ENCODE results near the gene SPATA3. TPM values are rescaled to one million over a fixed set of nuclear protein-coding genes. Genes with fewer than 3 reads are reported as not detected.

The SPATA3 gene
- total and polyA plus RNA-seq, 4 donors: not detected

DNA sequence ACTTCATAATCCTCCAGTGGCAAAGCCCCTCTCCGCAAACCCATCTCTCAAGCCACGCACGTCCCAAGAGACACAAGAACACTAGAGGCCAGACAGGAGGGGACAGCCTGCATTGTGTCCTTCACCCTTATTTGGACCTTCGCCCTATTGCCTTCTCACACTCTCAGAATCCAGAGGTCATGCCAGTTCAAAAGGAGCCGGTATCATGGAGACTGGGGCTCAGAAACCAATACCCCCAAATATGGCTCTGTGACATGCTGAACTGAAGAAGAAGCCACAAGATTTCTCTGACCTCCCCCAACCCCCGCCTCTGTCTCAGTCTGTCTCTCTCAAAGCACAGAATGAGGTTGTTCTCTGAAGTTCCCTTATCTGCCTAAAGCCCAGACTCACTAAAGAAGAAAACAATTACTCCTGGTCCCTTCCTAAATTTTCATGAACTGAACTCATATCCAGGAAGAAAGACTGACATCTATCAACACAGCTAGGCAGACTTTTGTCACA, 19.2 kb upstream of the SPATA3 start:
- Histone ChIP-seq H3K36me3 (ENCODE audit: control insufficient read depth in 4 of 4, insufficient read depth in 3 of 4, low read depth in 1 of 4, low read length in 3 of 4) (no peaks in the 10 kb centered on the region), H3K4me3 (ENCODE audit: low read depth in 1 of 3, low read length in 3 of 3) (no peak overlapping the region), H3K9me3 (ENCODE audit: control insufficient read depth in 4 of 4, low read length in 3 of 4) (no peaks in the 10 kb centered on the region), H3K9ac (ENCODE audit: low read depth in 1 of 2, low read length in 2 of 2) (no peak overlapping the region), H3K4me1 (ENCODE audit: control insufficient read depth in 4 of 4, insufficient read depth in 4 of 4, low read length in 3 of 4) (peaks cover 0 to 1% (median 0%) of the 10 kb centered on the region in 4 donors), H3K27ac (ENCODE audit: low read depth in 1 of 2, low read length in 2 of 2) (no peak overlapping the region), H3K27me3 (ENCODE audit: control insufficient read depth in 4 of 4, insufficient read depth in 4 of 4, low read length in 3 of 4) (no peaks in the 10 kb centered on the region)
- WGBS: 79% methylated on average over 6 of the region's 6 CpGs
- TF ChIP-seq, protein P1, sequence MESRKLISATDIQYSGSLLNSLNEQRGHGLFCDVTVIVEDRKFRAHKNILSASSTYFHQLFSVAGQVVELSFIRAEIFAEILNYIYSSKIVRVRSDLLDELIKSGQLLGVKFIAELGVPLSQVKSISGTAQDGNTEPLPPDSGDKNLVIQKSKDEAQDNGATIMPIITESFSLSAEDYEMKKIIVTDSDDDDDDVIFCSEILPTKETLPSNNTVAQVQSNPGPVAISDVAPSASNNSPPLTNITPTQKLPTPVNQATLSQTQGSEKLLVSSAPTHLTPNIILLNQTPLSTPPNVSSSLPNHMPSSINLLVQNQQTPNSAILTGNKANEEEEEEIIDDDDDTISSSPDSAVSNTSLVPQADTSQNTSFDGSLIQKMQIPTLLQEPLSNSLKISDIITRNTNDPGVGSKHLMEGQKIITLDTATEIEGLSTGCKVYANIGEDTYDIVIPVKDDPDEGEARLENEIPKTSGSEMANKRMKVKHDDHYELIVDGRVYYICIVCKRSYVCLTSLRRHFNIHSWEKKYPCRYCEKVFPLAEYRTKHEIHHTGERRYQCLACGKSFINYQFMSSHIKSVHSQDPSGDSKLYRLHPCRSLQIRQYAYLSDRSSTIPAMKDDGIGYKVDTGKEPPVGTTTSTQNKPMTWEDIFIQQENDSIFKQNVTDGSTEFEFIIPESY (IDR thresholded peaks at IDR 0.05): no peak
- TF ChIP-seq RXRA (IDR thresholded peaks at IDR 0.05) (no peak), YY1 (IDR thresholded peaks at IDR 0.05) (no peak), FOXA1 (IDR thresholded peaks at IDR 0.05) (no peak), TAF1 (conservative IDR thresholded peaks at IDR 0.05) (no peak), RAD21 (IDR thresholded peaks at IDR 0.05) (no peak), SP1 (IDR thresholded peaks at IDR 0.05) (no peak), NR2F2 (IDR thresholded peaks at IDR 0.05) (no peak), HNF4G (IDR thresholded peaks at IDR 0.05) (no peak), GABPA (IDR thresholded peaks at IDR 0.05 in 1 of 2, conservative IDR thresholded peaks at IDR 0.05 in 1 of 2) (no peak), EGR1 (IDR thresholded peaks at IDR 0.05; ENCODE audit: low read depth in 2 of 2) (no peak), JUND (IDR thresholded peaks at IDR 0.05) (no peak)
- TF ChIP-seq, protein P2, sequence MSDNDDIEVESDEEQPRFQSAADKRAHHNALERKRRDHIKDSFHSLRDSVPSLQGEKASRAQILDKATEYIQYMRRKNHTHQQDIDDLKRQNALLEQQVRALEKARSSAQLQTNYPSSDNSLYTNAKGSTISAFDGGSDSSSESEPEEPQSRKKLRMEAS (IDR thresholded peaks at IDR 0.05): no peak
- TF ChIP-seq, protein P3, sequence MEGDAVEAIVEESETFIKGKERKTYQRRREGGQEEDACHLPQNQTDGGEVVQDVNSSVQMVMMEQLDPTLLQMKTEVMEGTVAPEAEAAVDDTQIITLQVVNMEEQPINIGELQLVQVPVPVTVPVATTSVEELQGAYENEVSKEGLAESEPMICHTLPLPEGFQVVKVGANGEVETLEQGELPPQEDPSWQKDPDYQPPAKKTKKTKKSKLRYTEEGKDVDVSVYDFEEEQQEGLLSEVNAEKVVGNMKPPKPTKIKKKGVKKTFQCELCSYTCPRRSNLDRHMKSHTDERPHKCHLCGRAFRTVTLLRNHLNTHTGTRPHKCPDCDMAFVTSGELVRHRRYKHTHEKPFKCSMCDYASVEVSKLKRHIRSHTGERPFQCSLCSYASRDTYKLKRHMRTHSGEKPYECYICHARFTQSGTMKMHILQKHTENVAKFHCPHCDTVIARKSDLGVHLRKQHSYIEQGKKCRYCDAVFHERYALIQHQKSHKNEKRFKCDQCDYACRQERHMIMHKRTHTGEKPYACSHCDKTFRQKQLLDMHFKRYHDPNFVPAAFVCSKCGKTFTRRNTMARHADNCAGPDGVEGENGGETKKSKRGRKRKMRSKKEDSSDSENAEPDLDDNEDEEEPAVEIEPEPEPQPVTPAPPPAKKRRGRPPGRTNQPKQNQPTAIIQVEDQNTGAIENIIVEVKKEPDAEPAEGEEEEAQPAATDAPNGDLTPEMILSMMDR (IDR thresholded peaks at IDR 0.05; ENCODE audit: low read depth, low read length, missing input control): no peak
- TF ChIP-seq, protein P4, sequence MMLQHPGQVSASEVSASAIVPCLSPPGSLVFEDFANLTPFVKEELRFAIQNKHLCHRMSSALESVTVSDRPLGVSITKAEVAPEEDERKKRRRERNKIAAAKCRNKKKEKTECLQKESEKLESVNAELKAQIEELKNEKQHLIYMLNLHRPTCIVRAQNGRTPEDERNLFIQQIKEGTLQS (IDR thresholded peaks at IDR 0.05): no peak
- DNase-seq (ENCODE audit: low spot score): no peak

DNA sequence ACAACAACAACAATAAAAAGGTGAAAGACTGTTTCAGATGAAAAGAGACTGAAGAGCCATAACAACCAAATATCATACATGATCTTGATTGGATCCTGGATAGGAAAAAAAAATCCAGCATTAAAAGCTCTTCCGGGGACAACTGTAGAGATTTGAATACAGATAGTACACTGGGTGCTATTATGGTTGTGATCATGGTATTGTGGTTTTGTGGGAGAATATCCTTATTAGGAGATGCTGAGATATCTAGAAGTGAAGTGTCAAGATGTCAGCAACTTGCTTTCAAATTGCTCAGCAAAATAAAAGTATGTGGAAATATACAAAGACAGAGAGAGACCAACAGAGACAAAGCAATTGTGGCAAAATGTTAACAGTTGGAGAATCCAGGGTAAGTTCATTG, 15.5 kb upstream of the SPATA3 start:
- H3K9me3 ChIP-seq (ENCODE audit: control insufficient read depth in 4 of 4, low read length in 3 of 4): no peaks in the 10 kb centered on the region
- no peaks in the 10 kb centered on the region for H3K4me1 ChIP-seq (ENCODE audit: control insufficient read depth in 4 of 4, insufficient read depth in 4 of 4, low read length in 3 of 4)
- no peaks in the 10 kb centered on the region for H3K36me3 ChIP-seq (ENCODE audit: control insufficient read depth in 4 of 4, insufficient read depth in 3 of 4, low read depth in 1 of 4, low read length in 3 of 4)
- H3K4me3 ChIP-seq (ENCODE audit: low read depth in 1 of 3, low read length in 3 of 3): no peak overlapping the region
- TF ChIP-seq, protein P4 (IDR thresholded peaks at IDR 0.05): no peak
- TF ChIP-seq HNF4G (IDR thresholded peaks at IDR 0.05) (no peak), EGR1 (IDR thresholded peaks at IDR 0.05; ENCODE audit: low read depth in 2 of 2) (no peak), SP1 (IDR thresholded peaks at IDR 0.05) (no peak), RXRA (IDR thresholded peaks at IDR 0.05) (no peak), GABPA (IDR thresholded peaks at IDR 0.05 in 1 of 2, conservative IDR thresholded peaks at IDR 0.05 in 1 of 2) (no peak), TAF1 (conservative IDR thresholded peaks at IDR 0.05) (no peak)
- 92% methylated on average over 1 of the region's 1 CpG for WGBS
- H3K9ac ChIP-seq (ENCODE audit: low read depth in 1 of 2, low read length in 2 of 2): no peak overlapping the region
- no peak overlapping the region for H3K27ac ChIP-seq (ENCODE audit: low read depth in 1 of 2, low read length in 2 of 2)
- no peak for DNase-seq (ENCODE audit: low spot score)
- no peaks in the 10 kb centered on the region for H3K27me3 ChIP-seq (ENCODE audit: control insufficient read depth in 4 of 4, insufficient read depth in 4 of 4, low read length in 3 of 4)

All from liver (tissue), 9 donors.